HepG2 (cell line): ENCODE measurements around the gene SIRT6. TPM values are rescaled to one million over a fixed set of nuclear protein-coding genes. Genes with fewer than 3 reads are reported as not detected.

Source experiments
- CEBPZ ChIP-seq: IDR thresholded peaks from 2 replicates; pipeline ENCODE4 v1.6.1; 2012; ENCODE audit warnings: low read length, improper control_type of control experiment
- CENPT ChIP-seq: sonication (generic); formaldehyde crosslinking; IDR thresholded peaks from 2 replicates; pipeline ENCODE4 v1.8.0; 2022; ENCODE audit warnings: low read depth, mild to moderate bottlenecking, moderate library complexity, missing genetic modification reagents
- CHD4 ChIP-seq: fragments of 200-600 bp; sonication (generic); IDR thresholded peaks from 2 replicates; pipeline ENCODE4 v1.7.0; 2017; ENCODE audit warnings: mild to moderate bottlenecking, low read length, borderline replicate concordance
- HIVEP1 ChIP-seq: sonication (generic); formaldehyde crosslinking; IDR thresholded peaks from 2 replicates; pipeline ENCODE4 v1.4.0; 2020; ENCODE audit warnings: mild to moderate bottlenecking, missing genetic modification reagents
- KDM6A ChIP-seq: IDR thresholded peaks from 2 replicates; pipeline ENCODE4 v1.6.1; 2016; ENCODE audit warnings: low read depth
- RFX3 ChIP-seq: IDR thresholded peaks from 2 replicates; pipeline ENCODE4 v1.6.1; 2016; ENCODE audit warnings: missing biosample characterization, missing genetic modification reagents
- SATB2 ChIP-seq: sonication (generic); formaldehyde crosslinking; IDR thresholded peaks from 2 replicates; pipeline ENCODE4 v1.5.0; 2020; ENCODE audit warnings: missing genetic modification reagents
- SIN3B ChIP-seq: fragments of 150-350 bp; IDR thresholded peaks from 2 replicates; pipeline ENCODE4 v1.6.1; 2014; ENCODE audit warnings: low read length
- SMAD9 ChIP-seq: sonication (generic); formaldehyde crosslinking; IDR thresholded peaks from 2 replicates; pipeline ENCODE4 v1.5.1; 2020; ENCODE audit warnings: mild to moderate bottlenecking, missing genetic modification reagents
- SRSF1 ChIP-seq: fragments of 200-400 bp; formaldehyde crosslinking; optimal IDR thresholded peaks from 2 replicates; pipeline ENCODE3; 2017; ENCODE audit warnings: mild to moderate bottlenecking, low read depth, low read length, moderate library complexity
- TEF ChIP-seq: sonication (generic); formaldehyde crosslinking; IDR thresholded peaks from 2 replicates; pipeline ENCODE4 v1.5.0; 2020; ENCODE audit warnings: missing genetic modification reagents
- ZBTB26 ChIP-seq: IDR thresholded peaks from 2 replicates; pipeline ENCODE4 v1.6.1; 2016; ENCODE audit warnings: missing compliant biosample characterization, missing genetic modification reagents, borderline replicate concordance
- ZNF296 ChIP-seq: sonication (generic); formaldehyde crosslinking; conservative IDR thresholded peaks from 2 replicates; pipeline ENCODE4 v1.5.0; 2020; ENCODE audit warnings: mild to moderate bottlenecking, missing genetic modification reagents
- ZNF34 ChIP-seq: sonication (generic); formaldehyde crosslinking; IDR thresholded peaks from 2 replicates; pipeline ENCODE4 v1.4.0; 2020; ENCODE audit warnings: mild to moderate bottlenecking, missing genetic modification reagents, borderline replicate concordance
- ZNF484 ChIP-seq: sonication (generic); formaldehyde crosslinking; IDR thresholded peaks from 2 replicates; pipeline ENCODE4 v1.5.1; 2020; ENCODE audit warnings: mild to moderate bottlenecking, low read depth, missing genetic modification reagents, borderline replicate concordance
- ZNF501 ChIP-seq: sonication (generic); formaldehyde crosslinking; IDR thresholded peaks from 2 replicates; pipeline ENCODE4 v1.5.1; 2020; ENCODE audit warnings: mild to moderate bottlenecking, moderate library complexity, missing genetic modification reagents
- ZNF749 ChIP-seq: sonication (generic); formaldehyde crosslinking; IDR thresholded peaks from 2 replicates; pipeline ENCODE4 v1.8.0; 2022; ENCODE audit warnings: mild to moderate bottlenecking, missing genetic modification reagents, moderate library complexity, borderline replicate concordance
- ZNF768 ChIP-seq: sonication (generic); formaldehyde crosslinking; IDR thresholded peaks from 2 replicates; pipeline ENCODE4 v1.4.0; 2020; ENCODE audit warnings: missing genetic modification reagents
- polyA plus RNA-seq, 8 experiments: library from polyadenylated mRNA; depleted of rRNA in 3 of 8; stranded (reverse) in 7 of 8; unstranded in 1 of 8; fragments of >200 nt; fragmentation: Illumina TruSeq in 4 of 8; extraction: Trizol in 4 of 8; gene quantifications; 2 replicates each; pipeline versions ENCODE4 v1.2.1 to v1.2.3, GENCODE V29; 2011 to 2016; ENCODE audit warnings: low read depth in 4 of 8, missing spikeins in 1 of 8, mixed read lengths in 1 of 8; ENCODE audit not compliant: insufficient read depth in 1 of 8
- total RNA-seq, 5 experiments: library from RNA; depleted of rRNA; stranded (reverse); fragments of >200 nt; fragmentation: Illumina TruSeq; extraction: Trizol; gene quantifications; 2 replicates each; pipeline ENCODE4 v1.2.3, GENCODE V29; 2016; ENCODE audit warnings: low read depth in 1 of 5
- TF ChIP-seq, protein P1 (sequence below): sonication (generic); formaldehyde crosslinking; IDR thresholded peaks from 2 replicates; pipeline ENCODE4 v1.4.0; 2020; ENCODE audit warnings: mild to moderate bottlenecking, missing genetic modification reagents
- TF ChIP-seq, protein P2 (sequence below): sonication (generic); formaldehyde crosslinking; conservative IDR thresholded peaks from 2 replicates; pipeline ENCODE4 v1.8.0; 2022; ENCODE audit warnings: low read depth, missing genetic modification reagents

Gene SIRT6
- total and polyA plus RNA-seq, 2 of the 13 experiments (the other 11 are each of a cell fraction or from before 2014, with no cell fraction given), result 11.0 to 18.4 TPM

- TF ChIP-seq, protein P1, sequence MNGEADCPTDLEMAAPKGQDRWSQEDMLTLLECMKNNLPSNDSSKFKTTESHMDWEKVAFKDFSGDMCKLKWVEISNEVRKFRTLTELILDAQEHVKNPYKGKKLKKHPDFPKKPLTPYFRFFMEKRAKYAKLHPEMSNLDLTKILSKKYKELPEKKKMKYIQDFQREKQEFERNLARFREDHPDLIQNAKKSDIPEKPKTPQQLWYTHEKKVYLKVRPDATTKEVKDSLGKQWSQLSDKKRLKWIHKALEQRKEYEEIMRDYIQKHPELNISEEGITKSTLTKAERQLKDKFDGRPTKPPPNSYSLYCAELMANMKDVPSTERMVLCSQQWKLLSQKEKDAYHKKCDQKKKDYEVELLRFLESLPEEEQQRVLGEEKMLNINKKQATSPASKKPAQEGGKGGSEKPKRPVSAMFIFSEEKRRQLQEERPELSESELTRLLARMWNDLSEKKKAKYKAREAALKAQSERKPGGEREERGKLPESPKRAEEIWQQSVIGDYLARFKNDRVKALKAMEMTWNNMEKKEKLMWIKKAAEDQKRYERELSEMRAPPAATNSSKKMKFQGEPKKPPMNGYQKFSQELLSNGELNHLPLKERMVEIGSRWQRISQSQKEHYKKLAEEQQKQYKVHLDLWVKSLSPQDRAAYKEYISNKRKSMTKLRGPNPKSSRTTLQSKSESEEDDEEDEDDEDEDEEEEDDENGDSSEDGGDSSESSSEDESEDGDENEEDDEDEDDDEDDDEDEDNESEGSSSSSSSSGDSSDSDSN, result peak; percentile 32; the same call in 1 of the 2 replicates
- TF ChIP-seq SRSF1 (no peak), ZNF501 (peak; percentile 53; the same call in 1 of the 2 replicates), CHD4 (no peak), SMAD9 (CRISPR knock-in tag) (no peak), ZNF34 (no peak), HIVEP1 (CRISPR knock-in tag) (no peak), RFX3 (no peak), ZBTB26 (CRISPR knock-in tag) (no peak; the same call in 1 of the 2 replicates), SATB2 (CRISPR knock-in tag) (no peak), ZNF749 (CRISPR knock-in tag) (no peak), ZNF768 (CRISPR knock-in tag) (peak; percentile 99), SIN3B (no peak), ZNF484 (CRISPR knock-in tag) (no peak), CEBPZ (no peak), CENPT (CRISPR knock-in tag) (no peak), ZNF296 (no peak), KDM6A (CRISPR knock-in tag) (no peak), TEF (CRISPR knock-in tag) (no peak)
- TF ChIP-seq, protein P2, sequence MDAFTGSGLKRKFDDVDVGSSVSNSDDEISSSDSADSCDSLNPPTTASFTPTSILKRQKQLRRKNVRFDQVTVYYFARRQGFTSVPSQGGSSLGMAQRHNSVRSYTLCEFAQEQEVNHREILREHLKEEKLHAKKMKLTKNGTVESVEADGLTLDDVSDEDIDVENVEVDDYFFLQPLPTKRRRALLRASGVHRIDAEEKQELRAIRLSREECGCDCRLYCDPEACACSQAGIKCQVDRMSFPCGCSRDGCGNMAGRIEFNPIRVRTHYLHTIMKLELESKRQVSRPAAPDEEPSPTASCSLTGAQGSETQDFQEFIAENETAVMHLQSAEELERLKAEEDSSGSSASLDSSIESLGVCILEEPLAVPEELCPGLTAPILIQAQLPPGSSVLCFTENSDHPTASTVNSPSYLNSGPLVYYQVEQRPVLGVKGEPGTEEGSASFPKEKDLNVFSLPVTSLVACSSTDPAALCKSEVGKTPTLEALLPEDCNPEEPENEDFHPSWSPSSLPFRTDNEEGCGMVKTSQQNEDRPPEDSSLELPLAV (CRISPR knock-in tag), result no peak
Observed at GRCh38 chr19:4186087-4186993, 4.0 kb upstream of the SIRT6 start (continued).
